Measurements from ENCODE around the gene SUV39H2. TPM values are rescaled to one million over a fixed set of nuclear protein-coding genes. Genes with fewer than 3 reads are reported as not detected.

SUV39H2 gene, protein sequence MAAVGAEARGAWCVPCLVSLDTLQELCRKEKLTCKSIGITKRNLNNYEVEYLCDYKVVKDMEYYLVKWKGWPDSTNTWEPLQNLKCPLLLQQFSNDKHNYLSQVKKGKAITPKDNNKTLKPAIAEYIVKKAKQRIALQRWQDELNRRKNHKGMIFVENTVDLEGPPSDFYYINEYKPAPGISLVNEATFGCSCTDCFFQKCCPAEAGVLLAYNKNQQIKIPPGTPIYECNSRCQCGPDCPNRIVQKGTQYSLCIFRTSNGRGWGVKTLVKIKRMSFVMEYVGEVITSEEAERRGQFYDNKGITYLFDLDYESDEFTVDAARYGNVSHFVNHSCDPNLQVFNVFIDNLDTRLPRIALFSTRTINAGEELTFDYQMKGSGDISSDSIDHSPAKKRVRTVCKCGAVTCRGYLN
- 38.4 and 39.9 TPM in 2 replicates for total RNA-seq
- long read RNA-seq, transcript SUV39H2-202 (6 exons, 1,233 nt): minor isoform, 37 of 154 reads
- long read RNA-seq, transcript SUV39H2-205 (5 exons, 2,959 nt): major isoform, 95 of 154 reads
- long read RNA-seq, transcript SUV39H2-204 (6 exons, 1,292 nt): minor isoform, 5 of 154 reads
- long read RNA-seq, partial matches to known transcripts: 6 of 154 reads
- long read RNA-seq, other reads (novel, unspliced or antisense): 11 of 154 reads

DNA sequence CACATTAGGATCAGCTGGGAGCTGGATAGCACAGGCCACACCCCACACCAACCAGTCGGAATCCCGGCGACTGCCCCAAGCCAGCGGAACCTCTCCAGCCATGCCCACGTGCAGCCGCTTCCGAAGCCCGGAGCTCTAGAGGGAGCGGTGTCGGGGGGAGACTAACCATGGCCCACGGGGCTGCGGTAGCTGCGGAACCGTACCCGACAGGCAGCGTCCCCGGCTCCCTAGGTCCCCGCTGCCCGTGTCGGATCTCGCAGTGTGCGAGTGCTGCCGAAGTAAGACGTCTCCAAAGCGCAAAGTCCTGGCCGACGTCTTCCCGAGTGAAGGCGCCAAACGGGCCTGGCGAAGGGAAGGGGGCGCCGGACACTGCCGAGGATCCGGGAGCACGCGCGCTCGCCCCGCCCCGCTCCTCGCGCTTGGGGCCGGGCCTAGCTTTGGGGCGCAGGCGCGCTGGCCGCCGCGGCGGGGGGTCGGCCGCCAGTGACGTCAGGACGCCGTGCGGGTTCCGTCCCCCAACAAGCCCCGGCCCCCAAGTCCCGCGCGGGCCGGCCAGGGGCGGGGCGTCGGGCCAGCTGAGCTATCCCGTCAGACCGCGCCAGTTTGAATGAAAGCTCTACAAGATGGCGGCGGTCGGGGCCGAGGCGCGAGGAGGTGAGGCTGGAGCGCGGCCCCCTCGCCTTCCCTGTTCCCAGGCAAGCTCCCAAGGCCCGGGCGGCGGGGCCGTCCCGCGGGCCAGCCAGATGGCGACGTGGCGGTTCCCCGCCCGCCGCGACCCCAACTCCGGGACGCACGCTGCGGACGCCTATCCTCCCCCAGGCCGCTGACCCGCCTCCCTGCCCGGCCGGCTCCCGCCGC is at the start of gene SUV39H2:
SUV39H2 (plus strand) TSS at position 601 of the 858 bp plus-strand sequence; CDS start at position 624, 23 bp downstream.
- peaks cover 2% of the 10 kb centered on the region for H3K36me3 Mint-ChIP-seq (ENCODE audit: insufficient read depth)
- no peaks in the 10 kb centered on the region for H3K27me3 Mint-ChIP-seq
- TF ChIP-seq, protein P1, sequence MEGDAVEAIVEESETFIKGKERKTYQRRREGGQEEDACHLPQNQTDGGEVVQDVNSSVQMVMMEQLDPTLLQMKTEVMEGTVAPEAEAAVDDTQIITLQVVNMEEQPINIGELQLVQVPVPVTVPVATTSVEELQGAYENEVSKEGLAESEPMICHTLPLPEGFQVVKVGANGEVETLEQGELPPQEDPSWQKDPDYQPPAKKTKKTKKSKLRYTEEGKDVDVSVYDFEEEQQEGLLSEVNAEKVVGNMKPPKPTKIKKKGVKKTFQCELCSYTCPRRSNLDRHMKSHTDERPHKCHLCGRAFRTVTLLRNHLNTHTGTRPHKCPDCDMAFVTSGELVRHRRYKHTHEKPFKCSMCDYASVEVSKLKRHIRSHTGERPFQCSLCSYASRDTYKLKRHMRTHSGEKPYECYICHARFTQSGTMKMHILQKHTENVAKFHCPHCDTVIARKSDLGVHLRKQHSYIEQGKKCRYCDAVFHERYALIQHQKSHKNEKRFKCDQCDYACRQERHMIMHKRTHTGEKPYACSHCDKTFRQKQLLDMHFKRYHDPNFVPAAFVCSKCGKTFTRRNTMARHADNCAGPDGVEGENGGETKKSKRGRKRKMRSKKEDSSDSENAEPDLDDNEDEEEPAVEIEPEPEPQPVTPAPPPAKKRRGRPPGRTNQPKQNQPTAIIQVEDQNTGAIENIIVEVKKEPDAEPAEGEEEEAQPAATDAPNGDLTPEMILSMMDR (IDR thresholded peaks at IDR 0.05; ENCODE audit: unreplicated experiment): peak; percentile 9
- H3K9me3 Mint-ChIP-seq (ENCODE audit: low read depth): no peaks in the 10 kb centered on the region
- H3K27ac Mint-ChIP-seq: peak within 1 kb of the TSS; percentile 99
- peak; percentile 95 for DNase-seq (ENCODE audit: low spot score, unreplicated experiment)
- H3K4me1 Mint-ChIP-seq (ENCODE audit: low read depth): peaks cover 19% of the 10 kb centered on the region
- H3K4me3 Mint-ChIP-seq (ENCODE audit: low read depth): peak within 1 kb of the TSS; percentile 96

DNA sequence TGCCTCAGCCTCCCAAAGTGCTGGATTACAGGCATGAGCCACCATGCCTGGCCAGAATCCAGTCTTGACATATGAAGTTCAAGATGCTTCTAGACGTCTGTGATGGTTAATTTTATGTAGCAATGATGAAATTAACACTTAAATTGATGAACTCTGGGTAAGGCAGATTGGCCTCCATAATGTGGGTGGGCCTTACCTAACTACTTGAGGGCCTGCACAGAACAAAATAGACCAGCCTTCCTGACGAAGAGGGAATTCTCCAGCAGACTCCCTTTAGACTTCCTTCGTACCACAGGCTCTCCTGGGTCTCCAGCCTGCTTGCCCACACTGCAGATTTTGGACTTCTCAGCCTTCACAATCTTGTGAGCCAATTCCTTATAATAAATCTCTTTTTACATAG is 45.6 kb upstream of the SUV39H2 start:
- H3K4me1 Mint-ChIP-seq (ENCODE audit: low read depth): peaks cover 15% of the 10 kb centered on the region
- DNase-seq (ENCODE audit: low spot score, unreplicated experiment): no peak

DNA sequence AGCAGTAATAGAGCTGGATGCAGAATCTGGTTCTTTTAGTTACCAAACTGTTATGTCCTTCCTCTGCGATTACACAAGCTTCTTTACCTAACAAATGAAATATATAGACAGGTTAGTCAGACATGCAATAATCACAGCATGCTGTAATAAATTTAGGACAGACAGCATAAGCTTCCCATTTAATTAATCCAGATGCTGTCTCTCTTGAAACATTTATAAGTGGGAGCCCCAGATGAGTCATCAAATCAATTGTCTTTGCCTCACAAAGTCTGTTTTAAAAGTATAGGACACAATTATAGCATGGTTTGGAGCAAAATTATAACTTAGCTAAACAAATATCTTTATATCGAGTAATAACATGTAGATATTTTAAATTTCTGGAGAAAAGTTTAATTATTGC is 42.5 kb upstream of the SUV39H2 start:
- Mint-ChIP-seq H3K4me1 (ENCODE audit: low read depth) (peaks cover 23% of the 10 kb centered on the region), H3K9me3 (ENCODE audit: low read depth) (no peaks in the 10 kb centered on the region), H3K36me3 (ENCODE audit: insufficient read depth) (peaks cover 5% of the 10 kb centered on the region), H3K27ac (no peak overlapping the region), H3K4me3 (ENCODE audit: low read depth) (no peak overlapping the region), H3K27me3 (no peaks in the 10 kb centered on the region)
- TF ChIP-seq, protein P1 (IDR thresholded peaks at IDR 0.05; ENCODE audit: unreplicated experiment): no peak
- no peak for DNase-seq (ENCODE audit: low spot score, unreplicated experiment)

More for the DNA sequence above, 45.6 kb upstream of the SUV39H2 start:
- no peak overlapping the region for H3K4me3 Mint-ChIP-seq (ENCODE audit: low read depth)
- TF ChIP-seq, protein P1 (IDR thresholded peaks at IDR 0.05; ENCODE audit: unreplicated experiment): no peak
- H3K9me3 Mint-ChIP-seq (ENCODE audit: low read depth): no peaks in the 10 kb centered on the region
- H3K27ac Mint-ChIP-seq: no peak overlapping the region
- no peaks in the 10 kb centered on the region for H3K27me3 Mint-ChIP-seq
- peaks cover 2% of the 10 kb centered on the region for H3K36me3 Mint-ChIP-seq (ENCODE audit: insufficient read depth)

DNA sequence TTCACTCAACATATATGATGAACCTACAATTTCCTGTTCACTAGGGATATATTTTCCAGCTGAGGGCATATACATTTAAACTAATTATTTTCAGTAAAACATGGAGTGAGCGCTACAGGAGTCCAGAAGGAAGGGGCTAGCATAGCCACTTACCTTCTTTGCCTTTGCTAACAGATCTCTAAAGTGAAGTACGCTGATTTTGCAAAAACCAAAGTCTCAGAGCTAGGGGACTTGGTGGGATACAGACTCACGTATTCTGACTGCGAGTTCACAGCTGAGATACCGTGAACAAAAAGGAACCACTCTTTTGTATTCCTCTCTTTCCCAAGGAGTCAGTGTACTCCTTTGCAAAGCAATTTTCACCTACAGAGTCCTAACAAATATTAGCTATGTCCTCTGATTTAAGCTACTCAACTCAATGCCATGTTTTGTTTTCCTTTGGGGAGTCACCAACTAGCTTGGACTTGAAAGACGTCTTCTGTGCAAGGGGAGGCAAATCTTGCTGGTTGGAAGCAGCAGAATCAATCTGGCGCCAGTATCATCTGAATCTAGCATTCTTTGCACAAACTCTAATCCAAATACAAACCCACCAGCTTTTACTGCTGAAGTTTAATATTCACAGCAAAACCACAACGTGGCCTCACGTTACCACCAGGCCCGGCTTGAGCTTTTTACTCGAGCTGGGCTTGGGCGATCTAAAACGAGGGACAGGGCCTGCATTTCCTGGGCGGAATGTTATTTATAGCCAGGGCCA is 41.5 kb upstream of the SUV39H2 start:
- no peak for DNase-seq (ENCODE audit: low spot score, unreplicated experiment)
- Mint-ChIP-seq H3K4me1 (ENCODE audit: low read depth) (peaks cover 23% of the 10 kb centered on the region), H3K9me3 (ENCODE audit: low read depth) (no peaks in the 10 kb centered on the region)

More for the DNA sequence above, 41.5 kb upstream of the SUV39H2 start:
- TF ChIP-seq, protein P1 (IDR thresholded peaks at IDR 0.05; ENCODE audit: unreplicated experiment): no peak
- peaks cover 5% of the 10 kb centered on the region for H3K36me3 Mint-ChIP-seq (ENCODE audit: insufficient read depth)
- peak overlapping the region; percentile 99 for H3K27ac Mint-ChIP-seq
- no peaks in the 10 kb centered on the region for H3K27me3 Mint-ChIP-seq
- peak overlapping the region; percentile 91 for H3K4me3 Mint-ChIP-seq (ENCODE audit: low read depth)

Measured in progenitor cell of endocrine pancreas (in vitro differentiated cells).